Measurements from ENCODE around the gene ANGPTL1.
"Not testable (repeated sequence)": the region's sequence is repeated elsewhere in the genome, so short reads cannot be mapped to it uniquely, and the experiment has no call there.

The ANGPTL1 gene

GRCh38 chr1:178867670-178868069 lies 3.2 kb downstream of the ANGPTL1 start:
- no peak for DNase-seq (ENCODE audit: low spot score)

GRCh38 chr1:178864326-178864725 lies 6.6 kb downstream of the ANGPTL1 start:
- DNase-seq (ENCODE audit: low spot score) = no peak

- DNase-seq (ENCODE audit: low spot score) = no peak
Observed at GRCh38 chr1:178862864-178863263, 8.0 kb downstream of the ANGPTL1 start.

- DNase-seq (ENCODE audit: low spot score) = no peak
Observed at GRCh38 chr1:178862416-178862815, 8.5 kb downstream of the ANGPTL1 start.

- DNase-seq (ENCODE audit: low spot score) = no peak
Observed at GRCh38 chr1:178857126-178857525, 13.8 kb downstream of the ANGPTL1 start.

GRCh38 chr1:178849918-178850317 lies 21.0 kb downstream of the ANGPTL1 start:
- no peak for DNase-seq (ENCODE audit: low spot score)

GRCh38 chr1:178847919-178848318 lies 23.0 kb downstream of the ANGPTL1 start:
- DNase-seq (ENCODE audit: low spot score) = not testable (repeated sequence)

GRCh38 chr1:178847396-178847849 lies 23.5 kb downstream of the ANGPTL1 start:
- DNase-seq (ENCODE audit: low spot score) = no peak

- DNase-seq (ENCODE audit: low spot score) = no peak
Observed at GRCh38 chr1:178846306-178846705, 24.6 kb downstream of the ANGPTL1 start.

GRCh38 chr1:178844436-178844835 lies 26.4 kb downstream of the ANGPTL1 start:
- DNase-seq (ENCODE audit: low spot score) = no peak

GRCh38 chr1:178825167-178825566 lies 45.7 kb downstream of the ANGPTL1 start:
- DNase-seq (ENCODE audit: low spot score) = no peak

GRCh38 chr1:178821134-178821866 lies 49.6 kb downstream of the ANGPTL1 start:
- DNase-seq (ENCODE audit: low spot score) = no peak

- DNase-seq (ENCODE audit: low spot score) = no peak
Observed at GRCh38 chr1:178819123-178819522, 51.8 kb downstream of the ANGPTL1 start.

GRCh38 chr1:178818416-178818815 lies 52.5 kb downstream of the ANGPTL1 start:
- no peak for DNase-seq (ENCODE audit: low spot score)

- no peak for DNase-seq (ENCODE audit: low spot score)
Observed at GRCh38 chr1:178810585-178810984, 60.3 kb downstream of the ANGPTL1 start.

- no peak for DNase-seq (ENCODE audit: low spot score)
Observed at GRCh38 chr1:178808529-178808928, 62.3 kb downstream of the ANGPTL1 start.

GRCh38 chr1:178806665-178807300 lies 64.1 kb downstream of the ANGPTL1 start:
- DNase-seq (ENCODE audit: low spot score) = no peak

- DNase-seq (ENCODE audit: low spot score) = no peak
Observed at GRCh38 chr1:178802873-178803272, 68.0 kb downstream of the ANGPTL1 start.
